GM23248 (cell line): ENCODE results near the gene MATN3.

Experiments used
- EZH2 ChIP-seq: fragments of 200-600 bp; sonication (generic); IDR thresholded peaks from 2 replicates; pipeline ENCODE4 v1.6.1; 2018; ENCODE audit warnings: antibody characterized with exemption, mild to moderate bottlenecking; ENCODE audit not compliant: insufficient read depth, poor library complexity, severe bottlenecking
- EZH2phosphoT487 ChIP-seq: fragments of 200-600 bp; sonication (generic); IDR thresholded peaks from 2 replicates; pipeline ENCODE4 v1.6.1; 2018; ENCODE audit warnings: antibody characterized with exemption, moderate library complexity, mild to moderate bottlenecking, low read depth; ENCODE audit not compliant: insufficient read depth

GRCh38 chr2:20015482-20016083 lies 3.1 kb upstream of the MATN3 start:
- TF ChIP-seq EZH2phosphoT487 (no peak), EZH2 (no peak)
